GM23338 (cell line): ENCODE results near the gene ANKRD13C. TPM values are rescaled to one million over a fixed set of nuclear protein-coding genes. Genes with fewer than 3 reads are reported as not detected.
A peak's percentile ranks its signal among the peaks of the same experiment; 100 is the strongest.

Experiments used
- ATAC-seq: fragments of 200-7000 bp; cut with Tn5 transposase; 3 replicates; pipeline ENCODE4 v1.9.1; 2020
- DNase-seq: peaks from one replicate; pipeline ENCODE4 v3.0.0-alpha.2; 2015; ENCODE audit warnings: low spot score
- H2AFZ ChIP-seq: fragments of 200-600 bp; sonication (generic); 2 replicates; pipeline ENCODE4 v1.8.0; 2016; ENCODE audit warnings: antibody characterized with exemption, mild to moderate bottlenecking, moderate library complexity
- H3F3A ChIP-seq: fragments of 200-600 bp; sonication (generic); replicated peaks from 2 replicates; pipeline ENCODE4 v1.8.0; 2017; ENCODE audit warnings: antibody characterized with exemption, mixed run types, low read depth
- H3K27ac ChIP-seq: fragments of 200-600 bp; sonication (generic); 2 replicates; pipeline ENCODE4 v1.6.1; 2016; ENCODE audit warnings: low read depth
- H3K27me3 ChIP-seq: fragments of 200-600 bp; sonication (generic); 2 replicates; pipeline ENCODE4 v1.8.0; 2016; ENCODE audit warnings: mild to moderate bottlenecking, mixed run types, moderate library complexity; ENCODE audit not compliant: insufficient read depth
- H3K36me3 ChIP-seq: fragments of 200-600 bp; sonication (generic); 2 replicates; pipeline ENCODE4 v1.8.0; 2016; ENCODE audit warnings: mild to moderate bottlenecking; ENCODE audit not compliant: insufficient read depth
- H3K4me1 ChIP-seq: fragments of 200-600 bp; sonication (generic); 2 replicates; pipeline ENCODE4 v1.8.0; 2016; ENCODE audit warnings: mild to moderate bottlenecking, moderate library complexity; ENCODE audit not compliant: insufficient read depth
- H3K4me2 ChIP-seq: fragments of 200-600 bp; sonication (generic); 2 replicates; pipeline ENCODE4 v1.7.1; 2017; ENCODE audit warnings: mixed run types
- H3K4me3 ChIP-seq: fragments of 200-600 bp; sonication (generic); 2 replicates; pipeline ENCODE4 v1.6.1; 2016; ENCODE audit warnings: mixed run types
- H3K79me2 ChIP-seq: fragments of 200-600 bp; sonication (generic); replicated peaks from 2 replicates; pipeline ENCODE4 v1.8.0; 2017; ENCODE audit warnings: mild to moderate bottlenecking; ENCODE audit not compliant: insufficient read depth
- H3K9me2 ChIP-seq: fragments of 200-600 bp; sonication (generic); 2 replicates; pipeline ENCODE4 v1.8.0; 2017; ENCODE audit not compliant: insufficient read depth
- H4K20me1 ChIP-seq: fragments of 200-600 bp; sonication (generic); replicated peaks from 2 replicates; pipeline ENCODE4 v1.8.0; 2017; ENCODE audit warnings: mild to moderate bottlenecking; ENCODE audit not compliant: insufficient read depth
- H3K27ac Mint-ChIP-seq: 2 replicates; pipeline ENCODE4 v1.8.0; 2020; ENCODE audit warnings: inconsistent platforms, mild to moderate bottlenecking, moderate library complexity, mixed read lengths
- H3K27me3 Mint-ChIP-seq: 3 replicates; pipeline ENCODE4 v1.8.0; 2022; ENCODE audit warnings: low read depth, mild to moderate bottlenecking, moderate library complexity, mixed read lengths, inconsistent platforms; ENCODE audit not compliant: insufficient read depth, poor library complexity
- H3K36me3 Mint-ChIP-seq: 3 replicates; pipeline ENCODE4 v1.8.0; 2021; ENCODE audit warnings: low read depth, mild to moderate bottlenecking, inconsistent platforms, moderate library complexity, mixed read lengths
- H3K4me1 Mint-ChIP-seq: 3 replicates; pipeline ENCODE4 v1.8.0; 2020; ENCODE audit warnings: mild to moderate bottlenecking, inconsistent platforms, mixed read lengths
- H3K4me3 Mint-ChIP-seq: 3 replicates; pipeline ENCODE4 v1.8.0; 2021; ENCODE audit warnings: moderate library complexity, mild to moderate bottlenecking, inconsistent platforms, mixed read lengths
- H3K9me3 Mint-ChIP-seq: 3 replicates; pipeline ENCODE4 v1.8.0; 2020; ENCODE audit warnings: moderate library complexity, mild to moderate bottlenecking, inconsistent platforms, mixed read lengths
- CTCF ChIP-seq, 2 experiments: fragments of 200-600 bp in 1 of 2; sonication (generic) in 1 of 2; conservative IDR thresholded peaks; 2 replicates each; pipeline versions ENCODE4 v1.5.1 to v1.6.1; 2016 to 2017; ENCODE audit warnings: antibody characterized with exemption in 2 of 2, low read depth in 2 of 2, mild to moderate bottlenecking in 2 of 2, moderate library complexity in 1 of 2
- EZH2 ChIP-seq: fragments of 200-600 bp; sonication (generic); IDR thresholded peaks from one replicate; pipeline ENCODE4 v1.8.0; 2017; ENCODE audit warnings: antibody characterized with exemption, mild to moderate bottlenecking, low read depth; ENCODE audit not compliant: unreplicated experiment
- ZNF462 ChIP-seq: fragments of 250-450 bp; sonication (Bioruptor Pico); IDR thresholded peaks from 2 replicates; pipeline ENCODE4 v1.5.0; 2020; ENCODE audit warnings: mild to moderate bottlenecking, moderate library complexity
- polyA plus RNA-seq: library from polyadenylated mRNA; unstranded; fragments of >200 nt; fragmentation: Nextera tagmentation; extraction: Ambion mirVana; gene quantifications from 2 replicates; pipeline ENCODE4 v1.2.1, GENCODE V29; 2016
- total RNA-seq: library from RNA; depleted of rRNA; stranded (reverse); fragments of >200 nt; shearing (Covaris generic); gene quantifications from 2 replicates; pipeline ENCODE4 v1.2.3, GENCODE V29; 2014

Gene ANKRD13C
- total and polyA plus RNA-seq, 2 experiments from 2014 or later, result 12.3 to 32.5 TPM

GRCh38 chr1:70220517-70221237 is 133.8 kb downstream of the ANKRD13C start:
- Histone ChIP-seq H3K36me3 (peaks cover 4% of the 10 kb centered on the region; the same call in 1 of the 2 replicates), H2AFZ (no peak overlapping the region), H3K4me3 (peak overlapping the region; percentile 81), H3K4me1 (peaks cover 8% of the 10 kb centered on the region; the same call in 1 of the 2 replicates), H3K4me2 (peak overlapping the region; percentile 90), H3F3A (peaks cover 2% of the 10 kb centered on the region; the same call in 1 of the 2 replicates), H4K20me1 (peaks cover 8% of the 10 kb centered on the region), H3K79me2 (peaks cover 87% of the 10 kb centered on the region), H3K9me2 (no peaks in the 10 kb centered on the region), H3K27me3 (no peaks in the 10 kb centered on the region), H3K27ac (peak overlapping the region; percentile 98)
- Mint-ChIP-seq H3K27me3 (peaks cover 4% of the 10 kb centered on the region), H3K4me3 (peak overlapping the region; percentile 95), H3K36me3 (peaks cover 35% of the 10 kb centered on the region), H3K27ac (peak overlapping the region; percentile 98), H3K9me3 (no peaks in the 10 kb centered on the region), H3K4me1 (peaks cover 22% of the 10 kb centered on the region; the same call in 2 of the 3 replicates)
- ATAC-seq (peak; percentile 16), DNase-seq (peak; percentile 8)
- no peak for TF ChIP-seq ZNF462

GRCh38 chr1:70220015-70220414 is 134.5 kb downstream of the ANKRD13C start:
- Mint-ChIP-seq H3K36me3 (peaks cover 31% of the 10 kb centered on the region), H3K4me3 (peak overlapping the region; percentile 38; the same call in 2 of the 3 replicates), H3K27me3 (peaks cover 4% of the 10 kb centered on the region), H3K9me3 (no peaks in the 10 kb centered on the region), H3K27ac (peak overlapping the region; percentile 51), H3K4me1 (peaks cover 25% of the 10 kb centered on the region; the same call in 2 of the 3 replicates)
- Histone ChIP-seq H4K20me1 (peaks cover 8% of the 10 kb centered on the region), H2AFZ (no peak overlapping the region), H3K36me3 (no peaks in the 10 kb centered on the region; the same call in 1 of the 2 replicates), H3F3A (peaks cover 2% of the 10 kb centered on the region; the same call in 1 of the 2 replicates), H3K79me2 (peaks cover 87% of the 10 kb centered on the region), H3K4me2 (no peak overlapping the region), H3K4me3 (no peak overlapping the region), H3K9me2 (no peaks in the 10 kb centered on the region), H3K4me1 (peaks cover 8% of the 10 kb centered on the region; the same call in 1 of the 2 replicates), H3K27me3 (no peaks in the 10 kb centered on the region), H3K27ac (no peak overlapping the region)
- DNase-seq (no peak), ATAC-seq (no peak)
- TF ChIP-seq EZH2, result no peak
- TF ChIP-seq CTCF (conservative IDR thresholded peaks at IDR 0.05; ENCODE audit: low read depth in 2 of 2), result no peak
